NCI-H82 (cell line): Measurements from ENCODE around the gene VGLL3.
"Not testable (repeated sequence)": the region's sequence is repeated elsewhere in the genome, so short reads cannot be mapped to it uniquely, and the experiment has no call there.

Experiments
- DNase-seq: peaks from one replicate; lab custom pipeline; 2025; lab: John Stamatoyannopoulos, UW

VGLL3 gene

DNA sequence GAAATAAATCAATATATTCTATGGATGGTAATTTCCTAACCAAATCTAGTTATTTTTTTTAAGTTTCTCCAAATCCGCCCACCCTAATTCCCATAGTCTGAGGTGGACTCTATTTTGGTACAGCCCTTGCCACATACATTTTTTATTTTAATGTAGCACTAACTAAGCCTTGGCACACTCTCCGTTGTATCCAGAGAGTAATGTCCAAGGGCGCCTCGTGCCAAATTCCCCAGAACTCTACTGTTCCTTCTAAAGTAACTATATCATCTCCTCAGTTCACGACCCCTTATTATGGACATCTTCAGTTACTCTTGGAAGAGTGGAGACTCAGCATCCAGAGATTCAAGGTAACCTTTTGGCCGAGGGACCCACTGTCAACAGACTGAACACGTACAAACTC is 1.3 kb downstream of the VGLL3 start:
- DNase-seq: no peak

DNA sequence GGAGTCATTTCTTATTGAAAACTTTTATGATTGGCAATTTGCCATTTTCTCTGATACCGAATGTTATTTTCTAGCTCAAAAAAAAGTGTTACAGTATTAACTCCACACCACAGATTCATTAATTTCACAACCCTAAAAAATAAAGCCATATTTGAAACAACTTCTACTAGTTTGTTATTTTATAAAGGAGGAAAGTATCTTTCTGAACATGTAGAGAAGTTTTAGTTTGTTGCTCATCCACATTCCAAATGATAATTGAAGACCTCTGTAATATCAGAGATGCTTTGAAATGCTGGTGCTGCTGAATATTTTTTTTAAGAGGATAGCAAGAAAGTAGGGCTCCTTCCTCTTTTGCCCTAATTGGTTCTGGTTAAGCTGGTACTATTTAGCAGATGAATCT is 1.9 kb downstream of the VGLL3 start:
- no peak for DNase-seq

DNA sequence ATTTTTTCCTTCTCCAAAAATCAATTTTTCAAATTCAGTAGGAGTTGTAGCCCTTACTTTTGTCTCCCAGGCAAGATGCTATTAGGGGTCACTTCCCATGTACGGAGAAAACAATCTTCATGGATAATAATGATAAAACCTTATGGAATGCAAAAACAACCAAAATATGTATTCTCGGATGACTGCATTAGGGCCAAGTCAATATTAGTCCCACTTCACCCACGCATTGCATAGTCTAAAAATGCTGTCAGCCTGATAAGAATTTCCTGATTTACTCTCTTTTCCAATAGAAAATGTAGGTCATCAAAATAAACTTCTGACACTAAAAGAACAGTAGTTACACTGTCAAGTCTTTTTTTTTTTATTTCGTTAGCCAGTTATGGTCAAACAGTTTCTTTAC is 2.7 kb downstream of the VGLL3 start:
- no peak for DNase-seq

DNA sequence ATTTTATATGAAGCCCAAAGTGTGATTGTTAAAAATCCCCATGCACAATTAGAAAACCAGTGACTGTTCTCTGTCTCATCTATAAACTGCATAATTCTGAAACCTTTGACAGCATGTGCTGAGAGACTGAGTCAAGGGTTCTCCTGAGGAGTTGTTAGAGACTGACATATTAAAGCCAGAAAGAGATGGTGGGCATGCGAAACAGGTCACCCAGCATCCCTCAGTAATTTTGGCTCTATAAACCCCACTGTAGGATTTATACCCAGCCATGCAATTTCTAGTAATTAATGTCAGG is 3.6 kb downstream of the VGLL3 start:
- DNase-seq: no peak

DNA sequence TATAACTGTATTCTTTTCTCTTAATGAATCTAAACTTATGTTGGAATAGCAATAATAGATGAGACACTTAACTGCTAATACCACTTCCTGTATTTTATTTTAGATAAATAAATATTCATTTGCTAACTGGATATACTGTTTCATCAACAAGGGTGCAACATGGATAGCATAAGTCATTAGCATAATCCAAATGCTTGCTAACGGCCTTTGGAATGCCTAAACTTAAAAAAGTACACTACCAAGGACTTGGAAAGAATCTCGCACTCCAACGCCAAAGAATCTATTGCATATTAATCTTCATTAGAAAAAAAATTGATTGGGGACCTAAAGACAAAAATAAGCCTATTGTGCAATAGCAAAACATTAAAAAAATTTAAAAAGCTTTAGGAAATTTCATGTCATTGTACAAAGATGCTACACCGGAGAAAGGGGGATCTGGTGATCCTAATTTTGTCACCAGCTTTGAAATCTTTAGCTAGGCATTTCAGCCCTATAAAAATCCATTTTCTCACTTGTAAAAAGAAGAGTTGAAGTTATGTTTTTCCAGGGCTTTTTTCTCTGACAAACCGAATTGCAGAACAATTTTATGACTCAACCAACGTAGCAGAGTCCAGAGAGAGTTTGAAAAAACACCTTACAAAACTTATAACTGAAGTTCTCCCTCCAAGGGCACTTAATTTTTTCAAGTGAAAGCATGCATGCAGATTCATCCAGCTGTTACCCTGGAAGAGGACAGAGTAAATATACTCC is 4.1 kb downstream of the VGLL3 start:
- no peak for DNase-seq

DNA sequence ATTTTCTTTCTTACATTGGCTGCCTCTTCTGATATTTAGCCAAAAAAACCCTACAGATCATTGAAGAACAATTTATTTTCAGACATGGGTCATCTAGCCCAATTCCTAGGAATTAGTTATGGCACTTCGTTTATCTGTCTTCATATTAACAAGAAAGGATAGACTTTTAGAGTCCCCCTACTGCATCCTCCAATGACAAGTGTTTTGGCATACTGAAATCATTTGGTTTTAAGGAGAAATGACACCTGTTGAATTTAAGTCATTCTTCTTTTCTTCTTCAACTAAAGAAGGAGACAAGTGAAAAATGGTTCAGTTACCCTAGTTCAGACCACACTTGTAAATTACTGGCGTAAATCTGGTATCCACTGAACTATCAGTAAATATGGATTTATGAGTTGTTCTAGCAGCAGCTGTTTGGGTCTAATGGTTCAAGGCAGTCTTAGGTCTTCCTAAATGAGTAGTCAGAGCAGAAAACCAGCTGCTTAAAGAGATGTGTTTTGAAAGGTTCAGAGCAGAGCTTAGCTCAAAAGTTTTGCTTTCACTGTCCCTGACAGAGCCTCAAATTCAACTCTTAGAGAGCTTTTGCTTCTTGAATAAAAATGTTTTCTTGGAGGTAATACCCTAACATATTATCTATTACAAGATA is 5.6 kb downstream of the VGLL3 start:
- no peak for DNase-seq

DNA sequence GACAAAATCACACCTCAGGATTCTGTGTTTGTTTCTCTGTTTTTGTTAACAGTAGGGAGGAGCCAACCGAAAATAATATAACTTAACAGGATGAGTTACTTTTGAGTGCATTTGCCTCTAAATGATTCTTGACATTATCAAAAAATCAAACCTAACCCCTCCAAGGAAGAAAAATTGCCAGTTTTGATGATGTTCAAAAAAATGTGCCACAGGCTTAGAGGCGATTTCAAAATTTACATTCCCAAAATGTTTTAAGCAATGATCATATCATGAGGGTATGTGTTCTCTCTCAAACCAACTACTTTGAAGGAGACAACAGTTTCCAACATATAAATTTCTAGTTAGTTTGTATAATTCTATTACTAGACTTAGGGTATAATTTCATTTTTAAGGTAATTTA is 6.7 kb downstream of the VGLL3 start:
- no peak for DNase-seq

DNA sequence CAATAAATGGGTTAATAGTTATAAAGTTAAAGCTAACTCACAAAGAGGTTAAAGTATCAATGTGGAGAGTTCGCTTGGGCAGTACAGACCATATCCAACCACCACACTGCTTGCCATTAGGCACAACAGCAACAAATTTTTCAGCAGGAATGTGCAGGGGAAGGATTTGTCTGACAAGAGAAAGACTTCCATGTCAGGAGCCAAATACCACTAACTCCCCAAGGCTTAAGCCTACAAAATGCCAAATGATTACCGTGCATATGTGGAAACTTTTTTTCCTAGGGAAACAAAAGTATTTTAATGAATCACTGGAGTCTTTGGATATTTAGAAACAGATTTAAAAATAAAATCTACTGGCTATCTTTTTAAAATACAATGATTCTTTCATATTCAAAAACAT is 8.1 kb downstream of the VGLL3 start:
- no peak for DNase-seq

DNA sequence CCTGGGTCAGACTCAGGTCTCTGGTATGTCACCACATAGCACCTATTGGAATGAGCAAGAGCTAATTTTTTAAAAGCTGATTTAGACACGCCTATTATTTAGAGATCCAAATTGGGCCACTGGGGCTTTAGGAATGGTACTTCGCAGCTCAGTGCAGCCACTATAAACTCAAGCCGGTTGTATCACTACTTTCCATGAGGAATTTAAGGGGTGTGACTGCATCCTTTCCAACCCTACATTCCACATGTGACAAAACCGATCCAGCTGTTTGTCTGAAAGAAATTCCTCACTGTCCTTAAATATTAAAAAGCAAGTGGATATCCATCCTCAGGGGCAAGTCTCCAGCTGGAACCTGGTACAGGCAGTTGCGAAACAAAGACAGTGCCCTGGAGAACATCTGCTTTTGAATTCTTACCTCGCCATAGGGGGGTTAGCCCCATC is 12.8 kb downstream of the VGLL3 start:
- DNase-seq: no peak

DNA sequence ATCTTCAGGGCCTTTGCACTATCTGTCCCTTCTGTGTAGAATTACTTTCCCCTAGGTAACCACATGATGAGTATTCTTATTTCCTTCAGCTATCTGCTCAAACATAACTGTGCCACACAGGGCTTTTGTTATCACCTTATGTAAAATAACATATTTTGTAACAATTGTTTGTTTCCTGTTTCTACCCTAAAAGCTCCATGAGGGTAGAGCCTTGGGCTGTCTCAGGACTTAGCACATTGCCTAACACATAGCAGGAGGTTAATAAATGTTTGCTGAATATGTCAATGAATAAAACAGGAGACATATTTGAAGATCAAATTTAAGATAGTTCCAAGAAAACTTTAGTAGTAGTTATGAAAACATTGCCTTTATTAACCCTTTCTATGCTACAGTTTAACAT is 14.7 kb downstream of the VGLL3 start:
- DNase-seq: no peak

DNA sequence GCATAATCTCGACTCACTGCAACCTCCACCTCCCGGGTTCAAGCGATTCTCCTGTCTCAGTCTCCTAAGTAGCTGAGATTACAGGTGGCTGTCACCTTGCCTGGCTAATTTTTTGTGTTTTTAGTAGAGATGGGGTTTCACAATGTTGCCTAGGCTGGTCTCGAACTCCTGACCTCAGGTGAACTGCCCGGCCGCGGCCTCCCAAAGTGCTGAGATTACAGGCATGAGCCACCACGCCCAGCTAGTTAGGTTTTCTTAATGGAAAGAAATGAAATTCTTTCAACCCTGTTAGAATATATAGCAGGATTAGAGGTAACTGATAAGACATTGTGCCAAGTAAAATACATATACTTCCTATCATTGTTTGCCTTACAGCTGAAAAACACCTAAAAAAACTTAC is 16.8 kb downstream of the VGLL3 start:
- not testable (repeated sequence) for DNase-seq

DNA sequence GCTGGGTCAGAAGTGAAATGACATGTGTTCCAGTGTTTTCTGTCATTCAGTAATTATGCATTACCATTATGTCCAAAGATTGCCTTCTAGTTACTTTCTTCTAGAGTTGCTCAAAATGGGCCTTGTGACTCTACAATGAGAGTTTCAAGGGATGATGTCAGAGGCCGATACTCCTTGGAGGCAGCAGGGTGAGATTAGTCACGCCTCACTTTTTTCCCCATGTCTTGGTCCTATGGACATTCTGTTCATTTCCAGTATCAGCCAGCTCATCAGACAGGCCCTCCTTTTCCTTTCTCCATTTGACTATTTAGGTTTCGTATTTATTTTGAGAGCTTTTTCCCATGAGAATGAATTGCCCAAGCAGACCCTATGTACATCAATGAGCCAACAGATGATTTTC is 17.5 kb downstream of the VGLL3 start:
- DNase-seq: no peak

DNA sequence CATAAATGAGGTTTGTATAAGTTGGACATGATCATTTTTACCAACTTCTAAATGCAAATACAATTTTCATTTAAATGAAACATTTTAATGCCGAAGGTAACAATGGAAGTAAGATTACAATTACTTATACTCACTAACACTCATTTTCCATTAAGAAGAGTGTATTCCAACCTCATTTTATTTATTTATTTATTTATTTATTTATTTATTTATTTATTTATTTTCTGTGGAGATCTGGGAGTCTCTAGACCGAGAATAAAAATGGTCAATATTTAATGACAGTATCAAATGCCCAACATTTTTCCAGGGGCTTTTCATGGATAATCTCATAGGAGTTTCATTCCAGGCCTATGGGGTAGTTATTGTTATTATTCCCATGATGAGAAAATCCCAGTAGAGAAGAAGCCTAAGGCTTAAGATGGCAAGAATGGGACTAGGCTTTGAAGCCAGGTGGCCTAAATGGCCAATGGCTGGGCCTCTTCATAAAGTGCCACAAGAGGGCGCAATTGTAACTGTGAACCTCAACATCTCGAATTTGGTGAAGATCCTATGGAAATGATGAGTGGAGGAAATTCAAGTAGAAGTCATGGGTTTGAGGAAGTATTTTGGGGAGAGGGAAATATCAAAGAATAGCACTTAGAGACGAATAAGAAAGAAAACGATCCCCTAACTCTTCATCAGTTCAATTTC is 21.3 kb downstream of the VGLL3 start:
- peak; percentile 60 for DNase-seq

DNA sequence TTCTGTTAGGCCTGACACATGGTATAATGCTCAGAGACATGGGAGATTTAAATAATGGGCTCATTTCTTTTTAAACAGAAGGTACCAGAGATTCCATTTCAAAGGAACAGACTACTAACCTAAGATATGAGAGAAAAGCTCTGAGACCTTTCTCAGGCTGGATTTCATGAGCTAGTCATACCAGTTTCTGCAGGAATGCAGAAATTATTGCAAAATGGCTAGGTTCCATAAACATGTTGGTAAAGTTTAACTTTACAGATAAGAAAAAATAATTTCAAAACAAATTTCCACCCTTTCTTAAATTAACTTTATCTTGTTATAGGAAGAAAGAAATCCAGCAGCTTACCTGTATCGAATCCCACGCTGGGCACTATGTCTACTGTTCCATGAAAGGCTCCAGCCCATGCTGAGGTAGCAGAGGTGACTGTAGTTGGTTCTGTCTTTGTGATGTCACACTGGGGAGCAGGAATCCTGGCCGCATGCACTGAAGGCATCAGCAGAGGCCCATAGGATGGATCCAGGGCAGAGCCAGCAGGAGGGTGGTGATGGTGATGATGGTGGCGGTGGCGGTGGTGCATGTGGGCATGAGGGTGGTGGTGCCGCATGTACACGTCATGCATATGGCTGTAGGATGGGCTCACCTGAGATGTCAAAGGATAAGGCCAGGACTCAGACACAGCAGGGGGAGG is 22.6 kb downstream of the VGLL3 start:
- DNase-seq: no peak

DNA sequence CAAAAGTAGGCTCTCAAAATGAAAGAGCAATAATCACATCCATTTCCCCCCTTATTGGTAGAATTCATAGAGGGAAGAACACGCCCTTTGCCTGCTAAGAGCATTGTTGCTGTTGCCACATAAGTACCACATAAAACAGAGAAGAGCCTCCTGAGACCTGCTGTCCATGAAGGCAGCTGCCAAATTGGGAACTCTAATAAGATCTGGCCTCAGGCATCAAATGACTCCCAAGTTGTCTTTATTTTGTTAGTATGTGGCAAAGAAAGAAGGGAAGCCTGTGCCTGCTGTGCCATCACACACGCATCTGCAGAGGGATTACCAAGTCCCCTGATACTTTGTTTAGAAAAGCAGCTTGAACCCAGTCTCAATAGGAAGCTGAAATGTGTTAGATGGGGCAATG is 23.9 kb downstream of the VGLL3 start:
- peak; percentile 7 for DNase-seq

DNA sequence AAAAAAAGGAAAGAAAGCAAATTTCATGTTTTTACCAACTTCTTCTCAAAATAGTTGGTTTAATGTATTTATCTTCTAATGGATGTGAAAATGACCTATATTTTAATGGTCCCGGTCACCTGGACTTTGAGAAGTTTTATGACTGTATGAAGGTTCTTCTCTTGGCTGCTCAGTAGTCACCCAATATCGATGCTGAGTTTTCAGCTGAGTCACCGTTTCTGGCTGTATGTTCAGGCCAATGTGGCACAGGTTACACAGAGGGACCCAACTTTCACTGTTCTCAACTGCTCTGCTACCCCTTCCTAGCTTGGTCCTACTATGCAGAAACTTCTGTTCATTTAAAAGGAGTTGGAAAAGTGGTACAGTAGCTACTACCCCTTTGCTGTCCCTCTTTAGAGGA is 25.8 kb downstream of the VGLL3 start:
- DNase-seq: no peak

DNA sequence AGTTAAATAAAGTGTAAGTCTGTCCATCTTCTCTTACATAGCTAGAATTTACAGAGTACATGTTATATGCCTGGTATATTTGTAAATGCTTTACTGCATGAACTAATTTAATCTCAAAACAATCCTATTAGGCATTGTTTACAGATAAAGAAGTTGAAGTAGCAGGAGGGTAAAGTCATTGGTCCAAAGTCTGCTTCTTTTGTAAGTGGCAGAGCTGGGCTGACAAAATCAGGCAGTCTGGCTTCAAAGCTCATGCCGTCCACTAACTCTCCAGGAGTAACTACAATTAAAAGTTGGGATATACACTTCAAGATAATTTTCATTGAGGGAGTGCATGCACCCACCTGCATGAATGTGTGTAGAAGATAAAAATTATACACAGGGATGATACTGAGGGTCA is 27.3 kb downstream of the VGLL3 start:
- DNase-seq: no peak

DNA sequence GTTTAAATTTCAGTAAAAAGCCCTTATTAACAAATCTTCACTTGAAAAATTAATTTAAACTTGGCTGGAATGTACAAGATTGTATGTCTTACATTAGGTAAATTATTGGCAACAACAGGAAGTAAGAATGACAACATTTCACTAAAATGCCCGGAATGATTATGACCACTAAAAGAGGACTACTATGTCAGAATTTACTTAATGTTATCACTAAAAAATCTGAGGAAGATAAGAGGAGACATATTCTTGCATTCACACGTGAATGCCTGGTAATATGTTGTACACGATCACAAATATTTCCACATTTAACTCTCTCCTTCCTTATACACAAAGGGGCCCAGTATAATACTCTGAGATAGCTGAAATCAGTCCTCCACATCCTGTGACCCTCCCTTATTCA is 29.7 kb downstream of the VGLL3 start:
- DNase-seq: no peak

DNA sequence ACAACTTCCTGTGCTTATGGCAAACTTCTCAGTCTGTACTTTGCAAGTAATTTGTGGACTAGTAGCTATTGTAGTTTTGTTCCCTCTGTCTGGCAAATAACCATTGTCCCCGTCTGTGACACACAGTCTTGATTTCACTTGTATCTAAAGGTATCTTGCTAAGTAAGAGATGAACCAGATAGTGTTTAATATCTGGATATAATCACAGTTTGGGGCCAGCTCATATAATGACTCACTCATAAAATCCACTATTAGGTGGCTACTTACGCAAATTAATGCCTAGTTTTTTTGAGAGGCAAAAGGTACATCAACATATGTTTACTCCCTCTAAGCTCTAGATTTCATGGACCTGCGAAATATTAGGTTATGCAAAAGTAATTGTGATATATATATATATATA is 30.4 kb downstream of the VGLL3 start:
- DNase-seq: no peak

DNA sequence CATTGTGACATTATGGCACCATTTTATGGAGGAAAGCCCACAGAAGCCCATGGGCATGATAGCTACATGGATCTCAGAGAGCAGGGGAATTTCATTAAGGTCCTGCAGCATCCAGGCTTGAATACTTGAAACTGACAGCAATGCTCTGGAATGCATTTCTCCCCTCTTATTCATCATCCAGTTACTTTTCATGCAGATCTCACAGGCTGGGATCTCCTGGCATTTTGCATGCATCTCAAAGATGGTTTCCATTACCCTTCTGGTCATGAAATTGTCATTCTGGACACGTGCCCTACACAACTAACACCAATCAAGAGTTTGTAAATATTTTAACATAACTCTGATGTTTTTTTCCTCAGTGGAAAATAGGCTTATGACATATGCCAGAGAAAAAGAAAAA is 32.4 kb downstream of the VGLL3 start:
- no peak for DNase-seq

DNA sequence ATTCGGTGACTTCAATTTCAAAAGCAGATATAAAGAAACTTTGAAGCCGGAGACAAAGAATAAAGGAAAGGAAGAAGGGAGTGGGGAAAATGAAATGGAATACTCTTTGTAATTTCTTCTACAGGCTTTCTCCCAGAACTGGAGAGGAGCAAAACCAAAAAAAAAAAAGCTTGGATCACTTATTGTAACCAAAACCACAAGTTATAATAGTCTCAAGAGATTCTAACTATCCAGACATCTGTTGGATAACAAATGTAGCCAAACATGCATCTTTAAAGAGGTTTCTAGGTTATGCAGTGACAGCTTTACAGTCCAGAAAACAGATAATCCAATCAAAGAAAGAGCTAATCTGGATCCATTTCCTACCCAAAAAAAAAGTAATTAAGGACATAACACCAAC is 36.2 kb downstream of the VGLL3 start:
- DNase-seq: peak; percentile 9

DNA sequence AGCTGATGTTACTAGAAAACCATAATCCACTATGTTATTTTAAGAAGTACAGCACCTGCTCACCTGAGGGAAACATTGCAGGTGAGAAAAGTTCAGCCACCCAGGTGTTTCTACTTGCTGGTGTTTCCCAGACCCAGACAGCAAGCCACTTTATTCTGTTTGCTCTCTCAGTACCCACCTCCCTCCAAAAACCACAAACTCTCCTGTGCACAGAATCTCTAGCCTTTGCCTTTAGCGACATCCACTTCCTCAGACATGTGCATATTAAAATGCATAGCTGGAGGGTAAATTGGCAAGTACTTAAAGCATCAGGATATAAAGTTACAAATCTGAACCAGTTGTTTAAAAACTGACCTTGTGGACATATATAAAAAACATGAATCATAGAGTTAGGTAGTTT is 36.7 kb downstream of the VGLL3 start:
- DNase-seq: no peak

DNA sequence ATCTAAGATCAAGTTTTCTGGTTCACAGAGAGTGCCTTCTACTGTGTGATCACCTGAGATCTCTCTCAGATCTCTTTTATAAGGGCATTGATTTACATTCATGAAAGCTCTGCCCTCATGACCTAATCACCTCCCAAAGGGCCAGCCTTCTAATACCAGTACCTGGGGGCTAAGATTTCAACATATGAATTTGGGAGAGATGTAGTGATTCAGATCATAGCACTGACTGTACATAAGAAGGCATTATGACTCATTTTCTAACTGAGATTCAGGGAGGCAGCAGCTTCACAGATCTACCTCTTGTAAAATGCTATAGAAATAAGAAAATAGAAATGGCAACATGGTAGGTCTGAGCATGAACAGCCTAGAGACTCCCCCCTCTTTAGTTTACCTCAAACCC is 39.6 kb downstream of the VGLL3 start:
- no peak for DNase-seq
